HG02840 (cell line): ENCODE data around the gene TMEM164.

Source experiments
- ATAC-seq: cut with Tn5 transposase; IDR thresholded peaks from one replicate; pipeline ENCODE4 v1.9.1; 2021; ENCODE audit warnings: mild to moderate bottlenecking, moderate library complexity, moderate number of reproducible peaks; ENCODE audit not compliant: unreplicated experiment, low FRiP score

TMEM164 gene

DNA sequence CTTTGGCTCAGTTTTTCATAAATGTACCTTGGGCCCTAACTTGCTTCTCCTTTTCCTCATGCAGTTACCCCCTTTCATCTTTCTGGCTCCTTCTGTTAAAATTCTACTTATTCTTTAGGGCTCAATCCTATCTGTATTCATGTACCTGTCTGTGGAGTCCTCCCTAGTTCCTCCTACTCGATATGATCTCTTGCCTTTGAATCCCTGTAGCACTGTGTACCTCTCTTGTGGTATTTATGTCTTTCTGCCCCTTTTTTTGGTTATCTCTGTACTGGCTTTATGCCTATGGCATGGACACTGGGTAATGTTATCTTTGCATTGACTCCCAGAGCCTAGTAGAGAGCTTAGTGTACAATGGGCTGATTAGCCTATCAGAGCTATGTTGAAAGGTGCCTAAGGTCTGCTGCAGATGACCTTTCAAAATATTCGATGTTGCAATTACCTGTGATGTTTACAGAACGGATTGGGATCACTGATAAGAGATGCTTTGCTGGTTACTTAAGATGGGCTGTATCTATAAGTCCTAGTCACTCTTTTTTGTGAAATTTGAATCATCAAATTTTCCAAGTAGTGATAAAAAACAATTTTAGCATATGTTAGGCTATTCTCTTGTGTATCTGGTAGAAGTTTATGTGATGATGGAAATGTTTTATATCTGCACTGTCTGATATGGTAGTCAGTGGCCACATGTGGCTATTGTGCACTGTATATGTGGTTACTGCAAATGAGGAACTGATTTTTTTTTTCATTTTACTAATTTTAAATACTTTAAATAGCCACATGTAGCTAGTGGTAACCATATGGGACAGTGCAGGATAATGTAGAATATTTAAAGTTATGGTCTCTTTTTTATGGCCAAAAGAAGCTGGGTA is 33.5 kb downstream of the TMEM164 start:
- ATAC-seq, result no peak

DNA sequence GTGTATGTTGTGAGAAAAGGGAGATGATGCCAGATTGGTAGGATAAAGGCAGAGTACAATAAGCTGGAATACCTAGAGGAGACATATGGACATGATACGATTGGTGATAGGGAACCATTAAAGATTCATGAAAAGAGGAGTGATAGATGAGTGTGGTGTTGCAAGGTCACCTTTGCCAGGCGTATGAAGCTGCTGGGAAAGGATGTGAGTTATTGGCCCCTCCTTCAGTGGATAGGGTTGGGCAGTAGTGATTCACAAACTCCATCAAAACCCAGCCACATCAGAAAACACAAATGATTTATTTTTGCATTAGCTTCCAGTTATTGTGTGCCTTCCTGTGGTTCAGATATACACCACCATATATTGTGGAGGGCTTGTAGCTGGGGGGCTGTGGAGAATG is 34.3 kb downstream of the TMEM164 start:
- ATAC-seq, result no peak

DNA sequence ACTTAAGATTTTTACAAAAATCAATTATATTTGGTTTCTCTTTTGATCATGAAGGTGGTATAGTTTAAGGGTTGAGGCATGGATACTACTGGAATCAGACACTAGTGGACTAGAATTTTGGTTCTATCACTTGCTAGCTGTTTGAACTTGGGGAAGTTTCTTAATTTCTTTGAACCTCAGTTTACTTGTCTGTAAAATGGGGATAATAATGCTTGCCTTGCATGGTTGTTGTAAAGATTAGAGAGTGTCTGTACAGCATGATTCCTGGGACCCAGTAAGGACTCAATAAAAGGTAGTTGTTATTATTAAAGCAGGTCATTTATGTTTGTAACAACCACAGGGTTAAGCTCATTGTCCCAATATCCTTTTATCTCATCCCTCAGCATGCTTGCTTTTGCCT is 36.0 kb downstream of the TMEM164 start:
- no peak for ATAC-seq

DNA sequence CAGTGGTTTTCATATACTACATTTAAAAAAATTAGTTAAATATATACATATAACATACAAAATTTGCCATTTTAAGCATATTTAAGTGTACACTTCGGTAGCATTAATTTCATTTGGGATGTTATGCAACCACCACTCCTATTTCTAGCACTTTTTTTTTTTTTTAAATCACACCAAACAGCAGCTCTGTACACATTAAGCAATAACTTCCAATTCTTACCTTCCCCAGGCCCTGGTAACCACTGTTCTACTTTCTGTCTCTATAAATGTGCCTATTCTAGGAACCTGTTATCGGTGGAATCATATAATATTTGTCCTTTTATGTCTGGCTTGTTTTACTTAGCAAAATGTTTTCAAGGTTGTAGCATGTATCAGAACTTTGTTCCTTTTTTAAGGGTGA is 39.1 kb downstream of the TMEM164 start:
- no peak for ATAC-seq

DNA sequence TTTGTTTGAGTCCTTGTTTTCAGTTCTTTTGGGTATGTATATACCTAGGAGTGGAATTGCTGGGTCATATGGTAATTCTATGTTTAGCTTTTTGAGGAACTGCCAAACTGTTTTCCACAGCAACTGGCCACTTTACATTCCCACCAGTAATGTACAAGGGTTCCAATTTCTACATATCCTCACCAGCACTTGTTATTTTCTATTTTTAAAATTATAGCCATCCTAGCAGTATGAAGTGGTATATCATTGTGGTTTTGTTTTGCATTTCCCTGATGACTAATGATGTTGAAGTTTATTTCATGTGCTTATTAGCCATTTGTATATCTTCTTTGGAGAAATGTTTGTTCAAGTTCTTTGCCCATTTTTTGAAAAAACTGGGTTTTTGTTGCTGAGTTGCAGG is 39.6 kb downstream of the TMEM164 start:
- ATAC-seq, result no peak

DNA sequence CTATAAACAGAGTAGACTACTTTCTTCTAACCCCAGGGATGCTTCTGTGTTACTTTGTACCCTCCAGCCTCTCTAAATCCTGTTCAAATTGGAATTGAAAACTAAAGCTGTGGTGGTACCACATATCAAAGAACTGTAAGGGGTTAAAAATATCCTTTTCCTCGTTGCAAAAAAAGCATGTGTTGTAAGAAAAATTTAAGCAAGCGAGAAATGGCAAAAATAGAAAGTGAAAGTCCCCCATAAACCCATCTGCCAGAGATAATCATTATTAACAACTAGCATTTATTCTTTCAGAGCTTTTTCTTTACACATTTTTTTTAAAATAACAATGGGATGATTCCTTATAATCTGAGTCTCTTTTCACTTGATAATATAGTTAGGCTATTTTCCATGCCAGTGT is 40.6 kb downstream of the TMEM164 start:
- ATAC-seq, result no peak

DNA sequence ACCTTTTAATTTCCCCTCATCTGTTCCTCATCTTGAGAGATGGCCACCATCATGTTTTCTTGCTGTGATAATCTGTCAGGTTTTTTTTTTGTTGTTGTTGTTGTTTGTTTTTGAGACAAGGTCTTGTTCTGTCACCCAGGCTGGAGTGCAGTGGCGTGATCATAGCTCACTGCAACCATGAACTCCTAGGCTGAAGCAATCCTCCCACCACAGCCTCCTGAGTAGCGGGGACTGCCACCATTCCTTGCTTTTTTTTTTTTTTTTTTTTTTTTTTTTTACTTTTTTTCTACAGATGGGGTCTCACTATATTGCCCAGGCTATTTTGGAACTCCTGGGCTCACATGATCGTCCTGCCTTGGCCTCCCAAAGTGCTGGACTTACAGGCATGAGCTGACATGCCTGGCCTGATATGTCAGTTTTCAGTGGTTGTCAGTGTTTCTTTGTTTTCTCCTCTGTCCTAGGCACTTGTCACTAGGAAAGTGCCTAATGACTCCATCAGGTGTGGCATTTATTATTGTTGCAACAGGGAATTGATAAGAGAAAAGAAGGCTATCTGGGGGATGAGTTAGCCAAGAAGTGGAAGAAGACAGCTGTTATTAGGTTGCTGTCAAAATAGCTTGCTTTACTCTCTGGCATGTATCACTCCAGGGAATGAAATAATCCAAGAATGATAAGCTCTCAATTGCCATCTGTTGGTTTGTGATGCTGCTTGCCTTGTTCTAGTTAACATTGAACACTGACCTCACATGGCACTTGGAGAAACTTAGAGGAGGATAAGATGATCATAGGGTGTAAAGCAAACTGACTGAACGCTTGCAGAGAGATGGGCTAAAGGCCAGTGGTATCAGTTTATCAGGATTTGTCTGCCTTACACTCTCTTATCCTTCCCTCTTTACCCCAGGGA is 41.7 kb downstream of the TMEM164 start:
- no peak for ATAC-seq

DNA sequence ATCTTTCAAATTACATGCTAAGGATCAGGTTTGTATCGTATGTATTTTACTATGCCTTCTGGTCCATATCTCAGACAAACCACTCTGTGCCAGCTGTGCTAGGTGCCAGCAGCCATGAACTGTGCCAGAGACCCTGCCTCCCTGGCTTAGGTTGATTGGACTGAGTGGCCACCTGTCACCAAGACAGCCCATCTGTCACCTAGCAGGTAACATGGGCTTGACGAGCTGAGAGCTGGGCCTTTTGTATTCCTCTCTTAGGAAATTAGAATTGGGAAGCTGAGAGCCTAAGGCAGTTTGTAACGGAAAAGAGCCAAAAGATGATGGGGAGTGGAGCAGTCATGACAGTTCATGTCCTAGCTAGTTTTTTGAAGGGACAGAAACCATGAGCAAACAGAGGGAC is 42.5 kb downstream of the TMEM164 start:
- no peak for ATAC-seq

DNA sequence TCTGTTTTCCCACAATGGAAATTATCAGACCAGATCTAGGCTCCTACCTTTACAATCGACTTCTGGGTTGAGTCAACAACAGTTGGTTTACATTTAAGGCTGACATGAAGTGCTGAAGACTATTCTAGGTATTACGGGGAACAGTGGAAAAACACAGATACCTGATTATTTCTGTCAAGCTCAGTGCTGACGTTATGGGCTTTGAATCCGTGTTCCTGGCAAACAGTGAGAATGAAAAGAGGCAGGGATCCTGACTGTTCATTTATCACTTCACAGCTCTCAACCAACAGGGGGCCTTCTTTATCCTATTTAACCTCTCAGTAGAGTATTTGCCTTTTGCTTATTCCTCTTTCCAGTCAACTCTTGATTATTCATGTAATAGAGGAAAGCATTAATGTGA is 43.1 kb downstream of the TMEM164 start:
- no peak for ATAC-seq

DNA sequence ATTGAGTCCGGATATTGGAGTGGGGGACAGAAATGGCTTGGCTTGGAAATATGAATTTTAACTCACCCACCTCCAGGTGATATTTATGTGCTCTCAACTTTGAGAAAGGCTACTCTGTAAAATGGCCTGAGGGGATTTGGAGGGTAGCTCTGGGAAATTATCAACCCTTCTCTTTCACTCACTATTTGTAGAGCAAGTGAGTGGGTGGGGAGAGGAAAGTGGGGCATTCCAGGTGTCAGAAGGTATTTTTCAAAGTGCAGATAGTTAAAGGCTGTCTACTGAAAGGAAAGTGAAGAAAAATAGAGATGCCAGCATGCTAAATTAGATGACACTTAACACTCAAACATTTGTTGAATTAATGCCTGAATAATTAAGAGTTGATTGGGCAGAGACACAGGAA is 44.1 kb downstream of the TMEM164 start:
- no peak for ATAC-seq

DNA sequence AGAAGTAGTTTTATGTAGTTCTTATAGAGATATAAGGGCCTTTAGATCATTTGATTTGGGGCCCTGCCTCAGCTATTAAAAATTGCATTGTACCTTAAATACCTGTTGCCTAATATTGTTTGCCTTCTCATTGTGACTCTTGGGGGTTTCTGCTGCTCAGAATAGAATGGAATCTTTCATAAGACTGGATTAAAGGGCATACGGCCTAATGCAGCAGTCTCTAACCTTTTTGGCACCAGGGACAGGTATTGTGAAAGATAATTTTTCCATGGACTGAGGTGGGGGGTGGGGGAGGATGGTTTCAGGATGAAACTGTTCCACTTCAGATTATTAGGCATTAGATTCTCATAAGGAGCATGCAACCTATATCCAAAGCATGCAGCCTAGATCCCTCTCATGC is 46.2 kb downstream of the TMEM164 start:
- no peak for ATAC-seq

DNA sequence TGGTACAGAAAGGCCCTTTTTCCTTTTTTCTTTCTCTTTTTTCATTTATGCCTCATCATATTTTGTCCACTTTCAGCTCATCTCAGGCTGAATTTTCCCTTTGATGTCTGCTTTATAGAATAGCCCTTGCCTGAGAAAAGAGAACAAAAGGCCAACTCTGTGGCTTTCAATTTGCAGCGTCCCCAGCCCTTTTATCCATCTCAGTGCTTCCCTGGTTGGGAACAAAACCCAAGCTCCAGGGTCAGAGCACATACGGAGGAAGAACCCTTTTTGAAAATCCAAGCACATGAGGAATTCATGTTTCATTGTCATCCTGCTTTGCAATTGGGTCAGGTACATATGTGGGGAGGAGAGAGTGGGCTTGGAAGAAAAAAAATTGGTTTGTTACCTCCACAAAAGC is 47.5 kb downstream of the TMEM164 start:
- no peak for ATAC-seq

DNA sequence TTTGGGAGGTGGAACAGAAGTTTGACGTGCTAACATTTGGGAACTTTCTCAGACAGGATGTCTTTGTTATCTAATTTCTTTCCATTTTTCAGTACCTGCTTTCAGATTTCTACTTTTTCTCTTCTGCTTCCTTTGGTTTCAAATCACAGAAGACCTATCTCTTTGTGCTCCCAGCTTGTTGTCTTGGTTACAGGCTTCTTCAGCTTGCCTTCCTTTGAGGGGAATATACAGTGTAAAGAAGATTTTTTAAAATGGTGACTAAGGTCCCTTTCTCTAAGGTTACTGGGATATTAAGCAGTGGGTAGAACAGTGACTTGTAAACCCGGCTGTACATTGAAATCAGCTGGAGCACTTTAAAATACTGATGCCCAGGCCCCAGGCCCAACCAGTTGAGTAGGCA is 48.0 kb downstream of the TMEM164 start:
- no peak for ATAC-seq

DNA sequence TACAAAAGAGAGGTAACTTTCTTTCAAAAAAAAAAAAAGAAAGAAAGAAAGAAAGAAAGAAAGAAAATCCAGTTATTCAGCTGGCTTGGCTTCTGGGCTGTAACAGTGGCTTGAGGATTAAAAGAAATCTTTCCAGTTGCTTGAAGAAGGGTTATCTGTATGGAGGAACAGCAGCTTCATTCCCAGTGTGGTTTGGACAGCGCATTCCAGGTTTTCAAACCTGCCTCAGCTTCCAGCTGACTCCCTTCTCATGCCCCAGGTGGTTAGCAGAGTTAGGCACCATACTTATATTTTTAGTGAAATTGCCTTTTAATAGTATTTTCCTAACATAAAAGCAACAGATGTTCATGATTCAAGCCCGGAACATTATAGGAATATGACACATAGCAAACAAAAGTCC is 48.6 kb downstream of the TMEM164 start:
- ATAC-seq, result no peak

DNA sequence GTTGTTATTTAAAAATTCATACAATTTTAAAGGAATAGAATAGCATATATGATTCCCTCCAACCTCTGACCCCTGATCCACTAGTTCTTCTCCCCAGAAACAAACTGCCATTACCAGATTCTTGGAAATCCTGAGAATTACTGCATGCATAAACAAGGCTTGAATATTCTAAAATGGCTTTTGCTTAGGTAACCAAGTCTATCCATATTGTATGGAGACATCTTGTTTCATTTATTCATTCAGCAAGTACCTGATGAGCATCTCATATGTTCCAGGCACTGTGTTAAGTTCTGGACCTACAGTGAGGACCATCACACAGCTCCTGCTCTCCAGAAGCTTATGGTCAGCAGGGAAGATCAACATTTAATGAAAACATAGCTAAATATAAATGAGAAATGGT is 49.4 kb downstream of the TMEM164 start:
- ATAC-seq, result no peak

DNA sequence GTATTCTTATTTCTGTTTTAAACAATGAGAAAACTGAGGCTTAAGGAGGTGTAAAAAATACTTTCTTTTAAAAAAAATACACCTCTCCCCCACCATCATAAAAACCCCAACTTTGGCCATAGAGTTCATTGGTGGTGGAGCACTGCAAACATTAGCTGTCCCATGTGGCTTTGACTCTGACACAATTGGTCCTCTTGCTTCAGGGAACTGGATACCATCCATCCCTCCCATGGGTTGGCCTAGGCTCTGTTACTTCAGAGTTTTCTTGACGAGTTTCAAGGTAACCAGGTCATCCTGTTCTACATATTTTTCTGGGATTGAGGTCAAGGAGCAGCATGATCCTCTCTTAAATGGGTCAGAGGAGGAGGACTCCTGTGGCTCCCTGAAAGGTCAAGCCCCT is 50.5 kb downstream of the TMEM164 start:
- no peak for ATAC-seq

DNA sequence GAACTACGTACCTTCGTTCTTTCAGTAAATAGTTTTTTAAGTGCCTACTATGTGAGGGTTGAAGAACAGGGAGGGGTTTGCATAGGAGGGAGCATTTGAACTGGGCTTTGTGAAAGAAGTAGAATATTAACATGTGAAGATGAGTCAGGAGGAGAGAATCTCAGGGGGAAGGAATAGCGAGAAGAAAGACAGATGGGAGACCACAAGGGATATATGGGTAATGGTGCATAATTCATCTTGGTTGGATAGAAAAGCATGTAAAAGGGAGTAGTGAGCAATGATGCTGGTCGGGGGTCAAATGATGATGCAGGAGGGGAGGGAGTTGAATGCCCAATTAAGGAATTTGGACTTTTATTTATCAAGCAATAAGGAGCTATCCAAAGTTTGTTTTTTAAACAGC is 52.7 kb downstream of the TMEM164 start:
- no peak for ATAC-seq

DNA sequence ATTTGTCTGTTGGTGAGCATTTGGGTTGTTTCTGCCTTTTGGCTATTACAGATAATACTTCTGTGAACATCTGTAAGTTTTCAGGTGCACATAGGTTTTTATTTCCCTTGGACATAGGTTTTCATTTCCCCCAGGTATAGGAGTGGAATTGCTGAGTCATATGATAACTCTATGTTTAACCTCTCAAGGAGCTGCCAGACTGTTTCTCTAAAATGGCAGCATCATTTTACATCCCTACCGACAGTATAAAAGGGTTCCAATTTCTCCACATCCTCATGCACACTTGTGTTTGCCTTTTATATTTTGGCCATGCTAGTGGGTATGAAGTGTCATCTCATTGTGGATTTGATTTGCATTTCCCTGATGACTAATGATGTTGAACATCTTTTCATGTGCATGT is 53.5 kb downstream of the TMEM164 start:
- ATAC-seq, result no peak

DNA sequence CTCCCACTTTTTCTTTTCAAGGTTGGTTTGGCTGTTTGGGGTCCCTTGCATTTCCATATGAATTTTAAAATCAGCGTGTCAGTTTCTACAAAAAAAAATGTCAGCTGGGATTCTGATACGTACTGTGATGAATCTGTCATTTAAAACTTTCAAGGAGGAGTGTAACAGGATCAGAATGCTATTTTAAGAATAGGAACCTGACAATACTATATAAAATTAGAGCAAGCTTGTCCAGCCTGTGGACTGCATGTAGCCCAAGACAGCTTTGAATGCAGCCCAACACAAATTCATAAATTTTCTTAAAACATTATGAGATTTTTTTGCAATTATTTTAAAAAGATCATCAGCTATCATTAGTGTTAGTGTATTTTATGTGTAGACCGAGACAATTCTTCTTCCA is 56.5 kb downstream of the TMEM164 start:
- ATAC-seq, result no peak

DNA sequence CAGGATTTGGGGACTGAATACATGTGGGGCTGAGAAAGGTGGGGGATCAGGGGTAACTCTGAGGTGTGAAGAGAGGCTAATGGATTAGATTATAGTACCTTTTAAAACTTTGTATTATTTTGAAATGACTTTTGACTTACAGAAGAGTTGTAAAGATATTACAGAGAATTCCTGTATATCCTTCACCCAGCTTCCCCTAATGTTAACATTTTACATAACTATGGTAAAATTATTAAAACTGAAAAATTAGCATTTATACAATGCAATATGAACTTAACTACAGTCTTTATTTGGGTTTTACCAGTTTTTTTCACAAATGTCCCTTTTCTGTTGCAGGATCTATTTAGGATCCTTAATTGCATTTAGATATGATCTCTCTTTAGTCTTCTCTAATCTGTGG is 57.4 kb downstream of the TMEM164 start:
- no peak for ATAC-seq

DNA sequence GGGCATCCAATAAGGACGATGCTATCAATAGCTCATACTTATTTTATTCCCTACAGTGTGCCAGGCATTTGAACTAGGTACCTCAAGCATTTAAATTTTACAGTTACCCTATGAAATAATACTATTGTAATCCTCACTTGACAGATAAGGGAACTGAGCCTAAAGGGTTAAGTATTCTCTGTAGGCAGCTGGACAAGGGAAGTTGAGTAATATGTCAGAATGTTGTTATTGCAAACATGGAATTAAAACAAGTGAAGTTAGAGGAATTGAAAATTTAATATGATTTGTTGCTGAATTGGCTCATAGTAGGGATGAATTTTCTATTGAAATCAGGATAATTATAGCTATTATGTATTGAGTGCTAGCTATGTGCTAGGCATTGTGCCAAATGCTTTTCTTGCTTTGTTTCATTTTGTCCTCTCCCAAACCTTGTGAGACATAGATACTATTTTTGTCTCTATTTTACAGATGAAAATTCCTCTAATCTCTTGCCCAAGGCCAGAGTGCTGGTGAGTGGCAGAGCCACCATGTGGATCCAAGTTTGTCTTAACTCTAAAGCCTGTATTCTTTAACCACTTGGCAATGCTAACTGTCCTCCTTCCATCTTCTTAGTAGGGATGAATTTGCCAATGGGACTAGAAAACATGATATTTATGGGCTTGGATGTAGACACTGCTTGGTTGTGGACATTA is 58.1 kb downstream of the TMEM164 start:
- ATAC-seq, result no peak
